ENCODE data around the gene SLC17A9. TPM values are rescaled to one million over a fixed set of nuclear protein-coding genes. Genes with fewer than 3 reads are reported as not detected.
"Not testable (repeated sequence)": the region's sequence is repeated elsewhere in the genome, so short reads cannot be mapped to it uniquely, and the experiment has no call there.

SLC17A9 gene
- total RNA-seq, 1 donor from 2014 or later, result 3.8 TPM

GRCh38 chr20:62951143-62951895 lies 1.2 kb upstream of the SLC17A9 start:
- ATAC-seq, result no peak
- DNase-seq (ENCODE audit: low spot score), result no peak
- intact Hi-C loops (cut with DNase I), result no loop called here

- no peak for DNase-seq (ENCODE audit: low spot score)
- intact Hi-C loops (cut with DNase I), result no loop called here
- no peak for ATAC-seq
These were observed 575 bp upstream of the SLC17A9 start for GRCh38 chr20:62951896-62952372.

GRCh38 chr20:62952968-62953838 lies 694 bp downstream of the SLC17A9 start:
- intact Hi-C loops (cut with DNase I), result no loop called here
- ATAC-seq, result peak; percentile 25
- DNase-seq (ENCODE audit: low spot score), result no peak

GRCh38 chr20:62953839-62954703 lies 1.6 kb downstream of the SLC17A9 start:
- intact Hi-C loops (cut with DNase I), result no loop called here
- DNase-seq (ENCODE audit: low spot score), result peak; percentile 82
- ATAC-seq, result peak; percentile 88

- intact Hi-C loops (cut with DNase I), result no loop called here
- DNase-seq (ENCODE audit: low spot score) (no peak), ATAC-seq (no peak)
These were observed 3.2 kb downstream of the SLC17A9 start for GRCh38 chr20:62955519-62956386.

- intact Hi-C loops (cut with DNase I), result no loop called here
- ATAC-seq, result no peak
- DNase-seq (ENCODE audit: low spot score), result no peak
These were observed 4.1 kb downstream of the SLC17A9 start for GRCh38 chr20:62956387-62957135.

GRCh38 chr20:62957136-62958117 lies 4.9 kb downstream of the SLC17A9 start:
- intact Hi-C loops (cut with DNase I), result no loop called here

GRCh38 chr20:62958388-62959100 lies 6.0 kb downstream of the SLC17A9 start:
- DNase-seq (ENCODE audit: low spot score) (no peak), ATAC-seq (no peak)
- intact Hi-C loops (cut with DNase I), result no loop called here

More at GRCh38 chr20:62957136-62958117, 4.9 kb downstream of the SLC17A9 start:
- ATAC-seq (no peak), DNase-seq (ENCODE audit: low spot score) (no peak)

GRCh38 chr20:62959101-62959971 lies 6.8 kb downstream of the SLC17A9 start:
- ATAC-seq, result no peak
- DNase-seq (ENCODE audit: low spot score), result no peak
- intact Hi-C loops (cut with DNase I), result no loop called here

- DNase-seq (ENCODE audit: low spot score) (no peak), ATAC-seq (no peak)
- intact Hi-C loops (cut with DNase I), result no loop called here
These were observed 7.5 kb downstream of the SLC17A9 start for GRCh38 chr20:62959998-62960436.

- DNase-seq (ENCODE audit: low spot score); intact Hi-C loops (cut with DNase I); ATAC-seq: not testable (repeated sequence)
These were observed 8.2 kb downstream of the SLC17A9 start for GRCh38 chr20:62960446-62961309.

GRCh38 chr20:62961310-62961783 lies 8.8 kb downstream of the SLC17A9 start:
- DNase-seq (ENCODE audit: low spot score), result no peak
- intact Hi-C loops (cut with DNase I), result no loop called here
- peak; percentile 37 for ATAC-seq

GRCh38 chr20:62961799-62962198 lies 9.3 kb downstream of the SLC17A9 start:
- DNase-seq (ENCODE audit: low spot score) (no peak), ATAC-seq (no peak)
- intact Hi-C loops (cut with DNase I), result no loop called here

All from sciatic nerve (tissue), 2 donors.